T-helper 1 cell (primary cell): ENCODE measurements around the gene ACOXL.

Source experiments
- DNase-seq, 5 donors: peaks; one replicate each; pipeline ENCODE4 v3.0.0-alpha.2; 2012 to 2020

Gene ACOXL

DNA sequence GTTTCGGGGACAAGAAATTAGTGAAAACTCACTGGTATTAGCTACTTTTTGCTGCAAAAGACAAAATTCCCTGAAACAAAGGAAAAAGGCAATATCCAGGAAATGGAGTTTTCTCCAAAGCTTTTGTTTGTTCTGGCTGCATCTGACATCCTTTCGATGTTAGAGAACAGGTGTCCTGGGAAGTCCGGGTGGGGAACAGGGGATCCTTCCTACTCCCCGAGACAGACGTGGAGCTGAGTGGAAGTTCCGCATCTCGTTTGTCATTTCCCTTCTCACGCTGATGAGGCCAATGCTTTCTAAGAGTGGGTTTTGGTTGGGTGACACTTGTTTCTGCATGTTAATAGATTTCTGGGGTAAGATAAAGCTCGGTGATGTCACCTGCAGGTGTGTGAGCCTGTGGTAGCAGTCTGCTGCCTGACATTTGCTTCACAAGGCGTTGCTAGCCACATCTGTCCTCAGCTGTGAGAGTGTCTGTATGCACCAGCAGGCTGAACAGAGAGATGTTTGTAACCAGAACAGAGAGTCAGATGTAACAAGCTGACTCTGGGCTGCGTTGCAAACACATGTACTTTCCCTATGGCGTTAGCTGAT, 125.9 kb downstream of the ACOXL start:
- peak in 4 of 5 donors; percentile 48 to 87 (median 56) for DNase-seq

DNA sequence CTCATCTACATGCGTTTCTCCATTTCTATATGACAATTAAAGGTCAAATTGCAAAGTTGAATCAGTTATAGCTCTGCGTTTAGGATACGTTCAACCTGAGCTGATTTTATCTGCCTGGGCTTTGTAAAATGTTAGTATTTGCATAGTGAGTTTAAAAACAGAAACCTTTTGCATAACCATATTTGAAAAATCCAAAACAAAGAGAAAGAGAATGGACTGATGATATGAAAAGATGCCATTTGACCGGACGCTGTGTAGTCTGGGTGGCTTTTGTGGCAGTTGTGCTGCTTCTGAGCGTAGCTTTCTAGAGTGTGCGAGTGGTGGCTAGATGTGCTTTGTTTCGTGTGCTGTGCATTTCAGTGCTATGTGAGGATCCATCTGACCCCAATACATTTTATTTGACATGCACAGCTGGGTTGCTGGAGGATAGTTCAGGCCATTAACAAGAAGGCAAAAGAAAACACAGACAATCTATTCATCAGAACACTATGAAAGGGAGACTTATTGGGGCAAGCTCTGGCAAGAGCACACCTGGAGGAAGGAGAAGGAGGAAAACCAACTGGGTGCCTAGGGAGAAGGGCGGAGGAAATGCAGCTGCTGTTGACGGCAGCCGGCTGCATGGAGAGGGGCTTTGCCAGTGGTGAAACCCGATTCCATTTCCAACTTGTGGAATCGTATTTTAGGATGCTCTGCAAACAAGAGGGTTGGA, 126.8 kb downstream of the ACOXL start:
- DNase-seq, result no peak

DNA sequence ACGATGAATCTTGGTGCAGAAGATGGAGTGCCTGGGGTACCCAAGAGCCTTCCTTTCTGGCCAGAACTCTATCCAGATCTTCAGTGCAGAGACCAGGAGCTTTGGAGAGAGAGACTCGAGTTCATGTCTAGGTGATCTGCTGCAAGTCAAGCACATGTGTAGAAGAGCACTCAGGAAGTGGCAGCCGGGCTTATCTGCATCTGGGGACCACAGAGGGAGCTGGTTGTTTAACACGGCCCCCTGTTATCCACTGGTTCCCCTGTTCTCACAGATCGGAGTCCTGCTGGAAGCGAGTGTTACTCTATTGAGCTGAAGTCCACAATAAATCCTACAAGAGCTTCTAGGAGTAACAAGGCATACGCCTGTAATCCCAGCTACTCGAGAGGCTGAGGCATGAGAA, 128.3 kb downstream of the ACOXL start:
- DNase-seq, result peak in 1 of 5 donors; percentile 22

DNA sequence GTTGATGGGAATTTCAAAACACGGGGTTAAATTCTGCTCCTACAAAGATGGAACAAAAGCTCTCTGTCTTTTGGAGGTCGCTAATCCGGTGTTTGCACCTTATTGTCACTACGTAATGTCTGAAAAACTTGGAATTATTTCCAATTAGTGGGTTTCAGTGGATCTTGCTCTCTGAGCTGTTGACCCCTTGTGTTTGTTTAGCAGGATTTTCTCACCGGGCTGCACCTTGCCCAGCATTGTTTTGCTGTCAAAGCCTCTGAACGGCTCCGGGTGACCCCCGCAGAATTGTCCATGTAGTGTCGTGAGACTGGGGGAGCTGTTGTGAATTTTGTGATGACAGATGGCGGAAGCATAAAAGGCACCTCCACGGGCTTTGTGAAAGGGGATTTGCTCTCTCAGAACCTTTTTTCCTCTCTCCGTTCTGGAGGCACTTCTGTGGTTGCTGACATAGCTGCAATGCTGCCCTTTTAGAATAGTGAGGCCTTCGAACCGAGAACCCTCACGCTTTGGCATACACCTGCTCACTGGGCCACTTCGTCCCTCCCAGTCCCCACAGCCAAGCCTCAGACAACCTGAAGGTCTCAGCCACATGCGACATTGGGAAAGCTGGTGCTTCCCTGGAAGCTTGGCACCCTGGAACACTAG, 129.4 kb downstream of the ACOXL start:
- DNase-seq, result no peak

DNA sequence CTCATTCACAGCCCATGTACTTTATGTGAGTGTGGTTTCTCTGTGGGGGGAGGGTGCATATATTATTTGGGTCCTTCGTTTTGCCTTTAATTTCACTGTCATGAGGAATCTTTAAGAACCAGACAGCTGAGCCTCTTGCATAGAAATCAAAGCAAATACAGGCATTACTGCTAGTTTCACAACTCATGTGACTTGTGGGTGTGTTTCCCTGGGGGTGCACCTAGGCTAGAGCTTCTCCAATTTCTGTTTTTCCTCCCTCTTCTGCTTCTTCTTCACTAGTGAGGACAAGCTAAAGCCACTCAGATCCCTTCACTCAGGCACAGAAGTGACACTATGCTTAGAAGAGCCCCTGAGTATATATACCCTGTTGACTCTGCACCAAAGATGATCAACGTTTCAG, 131.4 kb downstream of the ACOXL start:
- DNase-seq, result no peak

DNA sequence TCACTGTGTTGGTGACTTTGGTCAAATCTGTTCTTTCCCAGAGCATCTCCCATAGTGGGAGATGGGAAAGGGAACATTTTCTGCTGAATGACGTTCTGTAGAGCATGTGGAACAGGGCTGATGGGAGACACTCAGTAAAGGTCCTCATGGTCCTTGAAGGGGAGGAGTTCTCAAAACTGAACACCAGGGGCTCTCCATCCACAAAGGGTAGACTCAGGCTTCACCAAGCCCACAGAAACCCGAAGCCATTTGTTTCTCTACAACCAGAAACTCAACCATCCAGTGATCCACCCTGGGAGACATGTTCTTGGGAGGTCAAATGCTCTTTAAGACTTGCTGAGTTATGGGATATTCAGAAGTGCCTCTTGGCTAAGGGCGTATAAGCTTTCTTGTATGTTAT, 131.8 kb downstream of the ACOXL start:
- DNase-seq, result no peak

DNA sequence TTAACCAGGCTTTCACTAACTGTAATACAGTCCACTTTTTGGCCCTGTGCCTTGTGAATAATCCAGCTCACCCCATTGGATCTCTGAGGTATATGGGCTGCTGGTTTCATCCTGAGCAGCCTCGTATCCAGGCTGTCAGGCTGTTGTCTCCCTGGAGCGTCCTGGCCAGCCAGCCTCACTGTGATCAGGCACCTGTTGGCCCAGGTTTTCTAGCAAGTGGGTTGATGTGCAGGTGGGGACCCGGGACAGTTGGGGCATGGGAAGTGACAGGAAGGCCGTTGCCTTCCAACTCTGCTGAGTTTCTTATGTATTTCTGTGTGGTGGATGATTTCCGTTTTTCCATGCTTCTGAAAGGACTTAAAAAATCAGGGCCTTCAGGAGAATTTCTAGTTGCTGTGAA, 132.4 kb downstream of the ACOXL start:
- DNase-seq, result no peak

DNA sequence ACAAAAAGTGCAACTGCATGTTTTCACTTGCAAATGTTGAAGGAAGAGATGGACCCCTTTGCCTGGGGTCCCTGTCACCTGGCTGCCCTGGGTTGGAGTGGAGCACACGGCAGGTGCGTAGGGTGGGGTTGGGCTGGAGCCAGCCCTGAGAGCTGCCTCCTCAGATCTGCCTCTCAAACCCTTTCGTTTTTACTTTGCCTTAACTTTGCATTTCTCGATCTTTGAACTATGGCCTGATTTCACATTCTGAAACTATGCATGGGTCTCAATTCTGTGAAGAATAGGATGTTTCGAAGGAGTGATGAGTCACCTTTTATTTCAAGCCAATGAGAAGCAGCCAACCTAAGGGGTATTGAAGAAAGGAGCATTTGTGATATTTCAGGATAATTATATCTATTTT, 132.8 kb downstream of the ACOXL start:
- DNase-seq, result peak in 1 of 5 donors; percentile 88

DNA sequence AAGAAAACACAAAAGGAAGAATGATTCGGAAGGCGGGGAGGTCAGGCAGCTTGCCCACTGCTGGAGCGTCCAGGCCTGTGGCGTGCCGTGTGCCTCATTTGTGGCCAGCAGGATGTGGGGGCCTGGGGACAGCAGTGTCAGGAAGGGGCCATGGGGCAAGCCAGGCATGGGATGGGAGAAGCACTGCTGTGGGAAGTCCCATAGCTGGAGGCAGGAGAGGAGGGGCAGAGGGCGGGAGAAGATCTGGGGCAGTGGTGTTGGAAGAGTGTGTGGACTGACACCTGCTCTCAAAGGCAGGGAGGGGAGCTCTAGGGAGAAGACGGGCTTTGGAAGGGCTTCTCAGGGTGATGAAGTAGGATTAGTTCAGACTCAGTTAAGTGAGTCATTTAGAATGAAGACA, 133.7 kb downstream of the ACOXL start:
- DNase-seq, result no peak

DNA sequence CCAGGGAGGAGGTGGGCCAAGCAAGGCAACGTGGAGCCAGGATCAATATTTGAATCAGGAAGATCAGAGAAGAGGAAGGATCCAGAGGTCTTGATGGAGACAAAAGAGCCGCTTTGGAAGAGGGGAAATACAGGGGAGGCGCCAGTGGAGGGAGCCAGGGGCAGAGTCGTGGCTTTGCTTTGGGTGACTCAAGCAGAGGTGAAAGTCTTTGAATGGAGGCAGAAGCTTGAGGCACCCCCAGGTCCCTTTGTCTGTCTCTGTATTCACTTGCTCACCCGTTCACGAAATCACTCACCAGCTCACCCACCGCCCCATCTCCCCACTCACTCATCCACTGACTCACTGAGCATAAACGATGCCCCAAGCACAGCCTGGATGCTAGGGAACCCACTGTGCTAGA, 134.1 kb downstream of the ACOXL start:
- DNase-seq, result peak in 1 of 5 donors; percentile 66

DNA sequence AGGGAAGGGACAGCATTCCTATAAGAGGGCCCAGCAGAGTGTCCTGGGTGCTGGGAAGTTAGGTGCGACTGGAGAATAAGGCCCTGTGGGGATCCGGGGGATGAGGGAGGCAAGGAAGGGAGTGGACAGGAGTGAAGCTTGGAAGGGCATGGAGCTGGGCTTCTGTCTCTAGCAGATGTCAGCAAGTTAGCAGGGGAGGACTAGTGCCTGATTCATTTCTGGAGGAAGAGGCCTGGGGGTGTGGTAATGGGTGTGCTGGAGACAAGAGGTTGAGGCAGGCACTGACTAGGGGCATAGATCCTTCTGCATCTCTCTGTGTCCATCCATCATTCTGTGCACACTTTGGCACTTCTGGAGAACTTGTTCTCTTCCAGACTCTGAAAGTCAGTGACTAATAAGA, 134.7 kb downstream of the ACOXL start:
- peak in 1 of 5 donors; percentile 65 for DNase-seq

DNA sequence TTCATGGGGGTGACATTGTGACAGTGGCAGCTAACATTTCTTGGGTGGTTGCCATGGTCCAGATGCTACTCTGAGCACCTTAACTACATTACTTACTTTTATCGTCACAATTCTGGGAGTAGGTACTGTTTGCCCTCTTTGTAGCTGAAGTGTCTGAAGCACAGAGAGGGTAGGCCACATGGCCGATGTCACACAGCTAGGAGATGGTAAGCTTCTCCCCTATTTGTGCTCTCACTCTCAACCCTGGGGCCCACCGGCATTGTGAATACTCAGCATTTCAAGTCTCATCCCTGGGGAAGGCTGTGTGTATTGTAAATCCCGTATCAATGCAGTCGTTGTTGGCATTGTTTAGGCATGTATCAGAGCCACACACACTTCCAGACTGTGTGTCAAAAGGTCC, 136.6 kb downstream of the ACOXL start:
- no peak for DNase-seq

DNA sequence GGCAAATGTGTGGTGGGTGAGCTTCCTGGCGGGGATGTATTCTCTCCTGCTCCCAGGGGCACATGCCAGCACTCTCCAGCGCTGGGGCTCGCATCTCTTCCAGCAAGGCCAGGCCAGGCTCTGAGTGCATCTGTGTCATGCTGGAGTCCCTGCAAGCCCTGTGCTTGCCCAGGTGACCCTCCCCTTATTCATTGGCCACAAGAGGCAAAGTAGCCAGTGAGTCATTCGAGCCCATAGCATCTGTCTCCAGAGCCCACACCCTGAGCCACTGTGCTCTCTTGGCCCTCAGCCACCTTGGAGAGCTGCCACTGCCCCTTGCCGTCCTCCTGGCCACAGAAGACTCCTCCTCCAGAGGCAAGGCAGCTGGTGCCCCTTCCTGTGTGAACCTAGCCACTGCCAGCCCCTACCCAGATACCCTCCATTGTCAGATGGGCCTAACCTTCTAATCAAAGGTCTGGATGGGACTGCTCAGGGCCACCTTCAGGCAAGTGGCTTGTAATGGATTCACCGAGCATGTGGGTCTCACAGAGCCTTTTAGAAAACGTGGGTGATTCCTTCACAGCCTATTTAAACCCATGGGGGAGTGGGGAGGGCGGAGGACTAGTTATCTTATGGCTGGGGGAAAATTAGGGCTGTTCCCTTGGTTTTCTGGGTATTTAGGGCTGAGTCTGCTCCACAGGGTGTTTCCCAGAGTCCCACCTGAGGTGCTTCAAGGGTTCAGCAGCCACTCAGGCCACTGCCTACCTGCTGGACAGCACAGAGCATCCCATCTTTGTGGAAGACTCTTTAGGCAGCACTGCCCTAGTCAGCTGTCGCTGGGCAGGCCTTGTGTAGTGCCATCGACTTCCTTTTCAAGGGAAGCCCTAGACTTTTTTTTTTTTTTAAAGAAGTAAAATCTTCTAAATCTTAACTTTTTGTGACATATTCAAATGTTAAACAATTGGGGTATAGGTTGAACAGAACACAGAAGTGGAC, 137.4 kb downstream of the ACOXL start:
- DNase-seq, result no peak

DNA sequence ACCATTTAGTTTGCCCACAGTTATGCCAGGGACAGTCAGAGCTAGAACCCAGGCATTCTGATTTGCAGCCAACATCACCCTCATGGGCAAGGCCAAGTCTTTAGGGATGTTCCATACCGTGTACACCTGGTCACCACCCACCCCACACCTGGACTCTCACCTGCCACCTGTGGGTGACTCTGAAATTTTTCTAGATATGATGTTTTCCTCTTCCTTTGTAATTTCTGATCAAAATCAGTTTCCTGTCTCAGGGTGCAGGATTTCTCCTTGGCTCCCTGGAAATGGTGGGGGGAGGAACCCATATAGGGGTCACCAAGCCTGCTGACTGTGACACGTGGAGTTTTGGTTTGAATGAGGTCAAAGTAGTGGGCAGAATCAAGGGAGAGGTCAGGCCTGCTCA, 138.2 kb downstream of the ACOXL start:
- DNase-seq, result no peak

DNA sequence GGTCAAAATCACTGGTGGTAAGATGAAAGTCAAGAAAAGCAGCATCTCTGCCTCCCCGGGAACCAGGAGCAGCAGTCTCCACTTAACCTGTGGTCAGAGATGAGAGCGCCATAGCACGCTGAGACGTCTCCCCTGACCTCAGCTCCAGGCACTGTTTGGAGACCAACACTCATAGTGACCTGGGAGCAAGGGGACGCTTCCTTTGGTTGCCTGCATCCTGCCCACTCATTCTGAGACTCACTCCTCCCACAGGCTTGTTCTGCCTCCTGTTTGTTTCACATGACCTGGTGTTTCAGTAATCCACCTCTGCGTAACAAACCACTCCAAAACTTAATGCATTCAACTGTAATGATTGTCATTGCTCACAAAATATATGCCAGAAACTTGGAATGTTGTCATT, 139.3 kb downstream of the ACOXL start:
- peak in 1 of 5 donors; percentile 71 for DNase-seq

DNA sequence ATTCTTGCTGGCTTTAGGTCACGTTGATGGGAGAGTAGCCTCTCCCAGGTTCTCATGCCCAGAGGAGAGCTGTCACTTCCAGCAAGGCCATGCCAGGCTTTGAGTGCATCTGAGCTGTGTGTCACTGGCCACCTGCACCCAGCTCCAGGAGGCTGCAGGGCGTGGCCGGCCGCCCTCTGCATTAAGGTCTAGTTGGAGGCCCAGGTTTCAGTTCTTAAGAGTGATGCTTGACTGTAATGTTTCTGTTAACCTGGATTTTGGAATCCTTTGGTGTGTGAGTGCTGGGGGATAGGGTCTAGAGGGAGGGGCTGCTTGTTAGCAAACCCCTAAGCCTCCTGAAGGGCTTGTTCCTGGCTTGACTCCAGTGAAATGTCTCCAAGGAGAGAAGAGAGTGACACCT, 140.1 kb downstream of the ACOXL start:
- no peak for DNase-seq

DNA sequence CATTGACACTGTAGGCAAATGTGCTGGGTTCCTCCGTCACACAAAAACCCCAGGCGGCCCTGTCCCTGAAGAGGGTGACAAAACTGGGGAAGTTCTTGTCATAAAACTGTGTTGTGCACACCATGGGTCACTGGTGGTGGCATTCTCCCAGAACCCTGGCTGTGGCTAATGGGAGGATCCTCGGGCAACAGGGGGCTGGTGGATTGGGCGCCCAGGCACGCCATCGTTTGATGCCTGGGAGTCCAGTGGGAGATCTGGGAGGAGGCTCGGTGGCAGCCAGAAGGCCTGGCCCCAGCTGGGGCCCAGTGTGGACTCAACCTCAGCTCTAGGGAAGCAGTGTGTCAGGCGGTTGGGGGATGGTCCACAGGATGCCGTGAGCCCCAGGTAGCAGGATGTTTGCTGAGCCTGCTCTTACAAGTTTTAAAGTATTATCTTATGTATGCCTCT, 140.7 kb downstream of the ACOXL start:
- no peak for DNase-seq

DNA sequence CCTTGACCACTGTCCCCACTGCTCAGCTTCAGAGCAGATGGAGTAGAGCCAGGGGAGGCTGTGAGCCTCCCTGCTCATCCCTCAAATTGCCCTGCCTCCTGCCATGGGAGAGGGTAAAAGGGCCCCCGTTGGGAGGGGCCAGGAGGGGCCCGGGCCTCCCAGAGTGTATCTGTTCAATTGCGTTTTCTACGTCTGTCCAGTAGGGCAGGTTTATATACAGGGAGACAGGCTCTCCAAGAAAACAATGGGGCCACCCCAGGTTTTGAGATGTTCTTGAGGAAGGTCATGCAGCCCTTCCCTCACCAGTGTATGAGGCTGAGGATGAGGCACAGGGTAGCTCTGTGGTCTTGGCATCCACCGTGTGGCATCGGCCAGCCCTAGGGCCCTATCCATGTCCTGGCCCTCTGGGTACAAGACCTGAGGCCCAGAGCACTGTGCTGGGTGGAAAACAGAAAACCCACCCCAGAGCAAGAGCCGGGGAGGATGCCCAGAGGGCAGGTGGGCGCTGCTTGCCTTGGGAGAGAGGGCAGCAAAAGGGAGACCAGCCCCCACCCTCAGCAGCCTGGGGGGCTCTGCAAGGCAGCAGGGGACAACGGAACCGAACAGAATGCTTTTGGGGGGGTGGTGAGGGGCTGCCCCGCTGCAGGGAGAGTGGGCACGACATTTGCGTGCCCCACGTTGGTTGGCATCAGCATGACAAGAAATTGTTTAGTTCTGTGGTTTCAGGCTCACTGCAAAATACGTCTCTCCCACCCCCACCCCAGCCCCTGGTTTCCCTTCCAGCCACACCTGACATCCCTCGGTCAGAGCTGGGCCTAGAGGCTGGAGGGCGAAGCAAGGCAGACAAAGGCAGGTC, 141.5 kb downstream of the ACOXL start:
- no peak for DNase-seq

DNA sequence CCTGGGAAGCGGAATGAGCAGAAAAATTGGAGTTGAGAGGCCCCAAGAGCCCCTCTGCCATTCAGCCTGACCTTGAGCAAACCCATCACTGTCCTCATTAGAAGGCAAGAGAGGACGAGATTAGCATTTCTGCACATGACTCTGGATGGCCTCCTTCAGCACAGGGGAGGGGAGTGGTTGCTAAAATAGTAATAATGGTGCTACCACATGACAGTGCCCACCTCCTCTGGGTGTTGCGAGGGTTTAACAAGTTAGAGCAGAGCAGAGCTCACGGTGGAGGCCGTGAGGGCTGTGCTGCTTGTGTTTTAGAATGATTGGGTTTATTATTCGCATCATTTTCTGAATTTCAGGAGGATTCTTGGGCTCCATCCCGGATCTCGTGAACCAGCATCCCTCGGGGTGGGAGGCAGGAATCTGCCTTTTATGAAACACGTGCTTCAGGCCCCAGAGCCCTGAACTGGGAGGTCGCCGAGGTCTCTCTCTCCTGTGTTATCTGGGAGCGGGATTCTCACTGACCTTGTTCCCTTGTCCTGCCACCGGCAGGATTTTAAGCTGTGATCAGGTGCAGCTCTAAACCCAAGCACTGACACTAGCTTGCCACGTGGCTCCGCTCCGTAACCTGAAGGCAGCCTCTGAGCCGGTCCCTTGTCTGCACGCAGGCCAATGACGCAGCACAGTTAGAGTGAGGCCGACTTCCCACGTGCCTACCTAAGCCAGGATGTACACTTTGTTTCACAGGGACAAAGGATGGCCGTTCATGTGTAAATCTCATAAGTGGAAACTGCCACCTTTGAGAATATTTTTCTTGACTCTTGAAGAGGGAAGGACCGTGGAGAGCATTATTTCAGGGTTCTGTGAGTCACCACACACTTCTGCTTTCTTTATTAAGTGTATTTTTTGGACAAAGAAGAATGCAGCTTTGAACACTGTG, 142.3 kb downstream of the ACOXL start:
- no peak for DNase-seq

DNA sequence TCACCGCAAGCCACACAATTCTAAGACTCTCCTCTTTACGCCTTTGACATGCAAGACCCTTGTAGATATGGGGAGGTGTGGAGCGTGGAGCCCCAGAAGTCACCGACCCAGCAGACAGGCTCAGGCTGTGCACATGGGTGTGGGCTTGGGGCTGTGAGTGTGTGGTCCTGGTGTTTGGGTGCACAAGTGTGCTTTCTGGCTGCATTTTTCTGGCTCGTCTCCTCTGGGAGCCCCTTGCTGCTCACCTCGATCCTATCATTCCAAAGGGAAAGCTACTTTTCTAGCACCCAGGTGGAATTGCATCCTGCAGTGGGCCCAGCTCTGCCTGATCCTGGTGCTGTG, 143.0 kb downstream of the ACOXL start:
- DNase-seq, result no peak
